PFSK-1 (cell line): Measurements from ENCODE around the gene STK32B.

Experiments
- POLR2AphosphoS5 ChIP-seq: IDR thresholded peaks from 2 replicates; pipeline ENCODE4 v1.6.1; 2012; ENCODE audit warnings: low read depth, mild to moderate bottlenecking, control low read depth, low read length, moderate library complexity
- REST ChIP-seq, 2 experiments: IDR thresholded peaks; 2 replicates each; pipeline versions ENCODE4 v1.6.1 to v1.8.0; 2011 to 2012; ENCODE audit warnings: low read depth in 2 of 2, low read length in 2 of 2, control low read depth in 1 of 2, inconsistent platforms in 1 of 2, mild to moderate bottlenecking in 1 of 2, moderate library complexity in 1 of 2; ENCODE audit not compliant: insufficient read depth in 1 of 2
- SIN3A ChIP-seq: IDR thresholded peaks from 2 replicates; pipeline ENCODE4 v1.6.1; 2012; ENCODE audit warnings: mild to moderate bottlenecking, low read length, moderate library complexity, borderline replicate concordance; ENCODE audit not compliant: insufficient read depth
- TAF1 ChIP-seq: IDR thresholded peaks from 2 replicates; pipeline ENCODE4 v1.6.1; 2012; ENCODE audit warnings: low read length, control low read depth, borderline replicate concordance; ENCODE audit not compliant: insufficient read depth

DNA sequence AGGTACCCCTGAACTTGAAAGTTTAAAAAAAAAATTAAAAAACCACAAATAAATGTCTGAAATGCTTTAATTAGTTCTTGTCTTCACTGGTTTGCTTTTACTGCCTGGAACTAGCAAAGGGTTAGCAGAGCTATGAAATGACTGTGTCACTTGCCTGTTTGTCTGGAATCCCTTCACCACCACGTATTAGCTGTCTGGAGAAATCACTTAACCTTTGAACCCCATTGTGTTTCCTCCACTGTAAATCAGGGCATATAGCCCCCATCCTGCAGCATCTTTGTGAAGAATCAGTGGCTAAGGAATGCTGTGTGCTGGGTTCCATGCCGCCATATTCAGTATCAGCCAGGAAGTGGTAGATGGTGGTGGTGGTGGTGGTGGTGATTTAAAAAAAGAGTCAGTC is 38.3 kb upstream of the STK32B start:
- TF ChIP-seq POLR2AphosphoS5 (no peak), TAF1 (no peak), REST (IDR thresholded peaks at IDR 0.05; ENCODE audit: insufficient read depth in 1 of 2, low read depth in 2 of 2, low read length in 2 of 2) (no peak), SIN3A (no peak)
